Endothelial cell of umbilical vein (primary cell): ENCODE measurements around the gene SLC35F3.
"Not testable (repeated sequence)": the region's sequence is repeated elsewhere in the genome, so short reads cannot be mapped to it uniquely, and the experiment has no call there.

Source experiments
- EZH2 ChIP-seq: IDR thresholded peaks from 2 replicates; pipeline ENCODE4 v1.6.1; 2012; ENCODE audit warnings: borderline replicate concordance, low read depth, mild to moderate bottlenecking, moderate library complexity, low read length, inconsistent platforms; ENCODE audit not compliant: severe bottlenecking
- TF ChIP-seq, protein P1 (sequence below): IDR thresholded peaks from 2 replicates; pipeline ENCODE4 v1.6.1; 2011; ENCODE audit not compliant: insufficient read depth, insufficient read length
- TF ChIP-seq, protein P2 (sequence below), 2 donors: IDR thresholded peaks; 1 replicate in 1 of 2; 2 replicates in 1 of 2; pipeline ENCODE4 v1.5.1; 2011; ENCODE audit warnings: low read length in 2 of 2, mild to moderate bottlenecking in 2 of 2, moderate library complexity in 2 of 2, control low read depth in 1 of 2, inconsistent platforms in 1 of 2, low read depth in 1 of 2; ENCODE audit not compliant: insufficient read depth in 1 of 2; ENCODE audit errors: extremely low read depth in 1 of 2

DNA sequence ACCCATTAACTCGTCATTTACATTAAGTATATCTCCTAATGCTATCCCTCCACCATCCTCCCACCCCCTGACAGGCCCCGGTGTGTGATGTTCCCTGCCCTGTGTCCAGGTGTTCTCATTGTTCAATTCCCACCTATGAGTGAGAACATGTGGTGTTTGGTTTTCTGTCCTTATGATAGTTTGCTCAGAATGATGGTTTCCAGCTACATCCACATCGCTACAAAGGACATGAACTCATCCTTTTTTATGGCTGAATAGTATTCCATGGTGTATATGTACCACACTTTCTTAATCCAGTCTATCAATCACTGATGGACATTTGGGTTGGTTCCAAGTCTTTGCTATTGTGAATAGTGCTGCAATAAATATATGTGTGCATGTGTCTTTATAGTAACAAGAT is 217.2 kb downstream of the SLC35F3 start:
- TF ChIP-seq, protein P1, sequence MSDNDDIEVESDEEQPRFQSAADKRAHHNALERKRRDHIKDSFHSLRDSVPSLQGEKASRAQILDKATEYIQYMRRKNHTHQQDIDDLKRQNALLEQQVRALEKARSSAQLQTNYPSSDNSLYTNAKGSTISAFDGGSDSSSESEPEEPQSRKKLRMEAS = not testable (repeated sequence)
- TF ChIP-seq, protein P2, sequence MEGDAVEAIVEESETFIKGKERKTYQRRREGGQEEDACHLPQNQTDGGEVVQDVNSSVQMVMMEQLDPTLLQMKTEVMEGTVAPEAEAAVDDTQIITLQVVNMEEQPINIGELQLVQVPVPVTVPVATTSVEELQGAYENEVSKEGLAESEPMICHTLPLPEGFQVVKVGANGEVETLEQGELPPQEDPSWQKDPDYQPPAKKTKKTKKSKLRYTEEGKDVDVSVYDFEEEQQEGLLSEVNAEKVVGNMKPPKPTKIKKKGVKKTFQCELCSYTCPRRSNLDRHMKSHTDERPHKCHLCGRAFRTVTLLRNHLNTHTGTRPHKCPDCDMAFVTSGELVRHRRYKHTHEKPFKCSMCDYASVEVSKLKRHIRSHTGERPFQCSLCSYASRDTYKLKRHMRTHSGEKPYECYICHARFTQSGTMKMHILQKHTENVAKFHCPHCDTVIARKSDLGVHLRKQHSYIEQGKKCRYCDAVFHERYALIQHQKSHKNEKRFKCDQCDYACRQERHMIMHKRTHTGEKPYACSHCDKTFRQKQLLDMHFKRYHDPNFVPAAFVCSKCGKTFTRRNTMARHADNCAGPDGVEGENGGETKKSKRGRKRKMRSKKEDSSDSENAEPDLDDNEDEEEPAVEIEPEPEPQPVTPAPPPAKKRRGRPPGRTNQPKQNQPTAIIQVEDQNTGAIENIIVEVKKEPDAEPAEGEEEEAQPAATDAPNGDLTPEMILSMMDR (IDR thresholded peaks at IDR 0.05; ENCODE audit: extremely low read depth in 1 of 2, insufficient read depth in 1 of 2, low read depth in 1 of 2, low read length in 2 of 2) = not testable (repeated sequence)
- not testable (repeated sequence) for TF ChIP-seq EZH2
